ENCODE measurements around the gene ZNF783.
"Not testable (repeated sequence)": the region's sequence is repeated elsewhere in the genome, so short reads cannot be mapped to it uniquely, and the experiment has no call there.

ZNF783 gene

GRCh38 chr7:149240637-149241036 lies 21.4 kb upstream of the ZNF783 start:
- DNase-seq (ENCODE audit: low spot score) = no peak

- DNase-seq (ENCODE audit: low spot score) = no peak
Measured at GRCh38 chr7:149241696-149242095, 20.3 kb upstream of the ZNF783 start.

- no peak for DNase-seq (ENCODE audit: low spot score)
Measured at GRCh38 chr7:149245244-149245643, 16.8 kb upstream of the ZNF783 start.

- DNase-seq (ENCODE audit: low spot score) = no peak
Measured at GRCh38 chr7:149245744-149246143, 16.3 kb upstream of the ZNF783 start.

GRCh38 chr7:149248777-149249176 lies 13.2 kb upstream of the ZNF783 start:
- DNase-seq (ENCODE audit: low spot score) = no peak

GRCh38 chr7:149250151-149250550 lies 11.8 kb upstream of the ZNF783 start:
- not testable (repeated sequence) for DNase-seq (ENCODE audit: low spot score)

GRCh38 chr7:149251518-149251917 lies 10.5 kb upstream of the ZNF783 start:
- not testable (repeated sequence) for DNase-seq (ENCODE audit: low spot score)

- DNase-seq (ENCODE audit: low spot score) = no peak
Measured at GRCh38 chr7:149252378-149252777, 9.6 kb upstream of the ZNF783 start.

GRCh38 chr7:149253665-149254064 lies 8.3 kb upstream of the ZNF783 start:
- DNase-seq (ENCODE audit: low spot score) = no peak

- peak; percentile 18 for DNase-seq (ENCODE audit: low spot score)
Measured at GRCh38 chr7:149254181-149254858, 7.7 kb upstream of the ZNF783 start.

GRCh38 chr7:149255174-149255573 lies 6.8 kb upstream of the ZNF783 start:
- DNase-seq (ENCODE audit: low spot score) = no peak

- no peak for DNase-seq (ENCODE audit: low spot score)
Measured at GRCh38 chr7:149256568-149256967, 5.4 kb upstream of the ZNF783 start.

- no peak for DNase-seq (ENCODE audit: low spot score)
Measured at GRCh38 chr7:149257146-149257545, 4.8 kb upstream of the ZNF783 start.

GRCh38 chr7:149261316-149261828 lies 624 bp upstream of the ZNF783 start:
- DNase-seq (ENCODE audit: low spot score) = peak; percentile 45

- DNase-seq (ENCODE audit: low spot score) = no peak
Measured at GRCh38 chr7:149266451-149266850, 4.5 kb downstream of the ZNF783 start.

GRCh38 chr7:149267733-149268132 lies 5.7 kb downstream of the ZNF783 start:
- no peak for DNase-seq (ENCODE audit: low spot score)

GRCh38 chr7:149274424-149274823 lies 12.4 kb downstream of the ZNF783 start:
- DNase-seq (ENCODE audit: low spot score) = not testable (repeated sequence)

- no peak for DNase-seq (ENCODE audit: low spot score)
Measured at GRCh38 chr7:149277871-149278270, 15.9 kb downstream of the ZNF783 start.

- DNase-seq (ENCODE audit: low spot score) = no peak
Measured at GRCh38 chr7:149278396-149278795, 16.4 kb downstream of the ZNF783 start.

GRCh38 chr7:149279111-149279743 lies 17.2 kb downstream of the ZNF783 start:
- DNase-seq (ENCODE audit: low spot score) = no peak

GRCh38 chr7:149280151-149280550 lies 18.2 kb downstream of the ZNF783 start:
- no peak for DNase-seq (ENCODE audit: low spot score)

- DNase-seq (ENCODE audit: low spot score) = no peak
Measured at GRCh38 chr7:149280661-149281507, 18.9 kb downstream of the ZNF783 start.

Measured in pons (tissue), 1 donor.